ENCODE measurements around the gene TECTA. TPM values are rescaled to one million over a fixed set of nuclear protein-coding genes. Genes with fewer than 3 reads are reported as not detected.

The TECTA gene
- total RNA-seq, 1 donor from 2014 or later = 0.67 TPM

DNA sequence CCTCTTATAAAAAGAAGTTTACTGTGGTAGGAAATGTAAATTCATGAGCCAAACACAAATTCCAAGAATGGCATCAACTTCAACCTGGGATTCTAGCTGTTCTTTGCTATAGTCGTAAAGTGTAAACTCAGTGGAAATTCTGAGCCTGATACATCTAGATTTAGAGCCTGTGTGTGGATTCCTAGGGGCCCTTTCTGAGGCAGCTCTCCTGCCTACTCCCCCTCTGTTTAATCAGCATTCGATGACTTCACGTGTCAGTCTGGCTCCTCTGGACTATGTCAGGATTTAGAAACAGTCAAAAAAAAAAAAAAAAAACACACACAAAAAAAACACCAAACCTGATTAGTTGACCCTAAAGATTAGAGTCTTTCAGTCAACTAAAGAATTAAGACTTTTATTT, 98.5 kb downstream of the TECTA start:
- DNase-seq (ENCODE audit: low read depth) = no peak
- Histone ChIP-seq H3K4me3 (ENCODE audit: low read depth, low read length) (no peak overlapping the region), H3K27me3 (ENCODE audit: control insufficient read depth, insufficient read depth, low read length) (no peaks in the 10 kb centered on the region), H3K36me3 (ENCODE audit: control insufficient read depth, insufficient read depth, low read length) (no peaks in the 10 kb centered on the region)
- TF ChIP-seq, protein P1, sequence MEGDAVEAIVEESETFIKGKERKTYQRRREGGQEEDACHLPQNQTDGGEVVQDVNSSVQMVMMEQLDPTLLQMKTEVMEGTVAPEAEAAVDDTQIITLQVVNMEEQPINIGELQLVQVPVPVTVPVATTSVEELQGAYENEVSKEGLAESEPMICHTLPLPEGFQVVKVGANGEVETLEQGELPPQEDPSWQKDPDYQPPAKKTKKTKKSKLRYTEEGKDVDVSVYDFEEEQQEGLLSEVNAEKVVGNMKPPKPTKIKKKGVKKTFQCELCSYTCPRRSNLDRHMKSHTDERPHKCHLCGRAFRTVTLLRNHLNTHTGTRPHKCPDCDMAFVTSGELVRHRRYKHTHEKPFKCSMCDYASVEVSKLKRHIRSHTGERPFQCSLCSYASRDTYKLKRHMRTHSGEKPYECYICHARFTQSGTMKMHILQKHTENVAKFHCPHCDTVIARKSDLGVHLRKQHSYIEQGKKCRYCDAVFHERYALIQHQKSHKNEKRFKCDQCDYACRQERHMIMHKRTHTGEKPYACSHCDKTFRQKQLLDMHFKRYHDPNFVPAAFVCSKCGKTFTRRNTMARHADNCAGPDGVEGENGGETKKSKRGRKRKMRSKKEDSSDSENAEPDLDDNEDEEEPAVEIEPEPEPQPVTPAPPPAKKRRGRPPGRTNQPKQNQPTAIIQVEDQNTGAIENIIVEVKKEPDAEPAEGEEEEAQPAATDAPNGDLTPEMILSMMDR (IDR thresholded peaks at IDR 0.05; ENCODE audit: insufficient read depth, low read length, poor library complexity, severe bottlenecking) = no peak

DNA sequence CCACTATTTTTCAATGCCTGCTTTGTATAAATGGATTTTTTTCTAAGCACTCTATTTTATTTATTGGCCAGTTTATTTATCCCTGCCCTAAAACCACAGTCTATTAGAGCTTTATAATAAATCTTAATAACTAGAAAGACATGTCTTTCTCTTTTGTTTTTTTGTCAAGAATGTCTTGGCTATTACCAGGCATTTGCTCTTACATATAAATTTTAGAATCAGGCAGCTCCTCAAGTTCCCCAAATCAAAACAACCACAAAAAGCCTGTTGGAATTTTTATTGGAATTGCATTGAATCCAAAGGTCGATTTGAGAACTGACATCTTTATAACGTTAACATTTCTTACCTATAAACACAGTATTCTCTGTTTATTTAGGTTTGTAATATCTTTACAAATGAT, 105.8 kb downstream of the TECTA start:
- Histone ChIP-seq H3K36me3 (ENCODE audit: control insufficient read depth, insufficient read depth, low read length) (no peaks in the 10 kb centered on the region), H3K27me3 (ENCODE audit: control insufficient read depth, insufficient read depth, low read length) (no peaks in the 10 kb centered on the region), H3K4me3 (ENCODE audit: low read depth, low read length) (no peak overlapping the region)
- DNase-seq (ENCODE audit: low read depth) = no peak
- TF ChIP-seq, protein P1 (IDR thresholded peaks at IDR 0.05; ENCODE audit: insufficient read depth, low read length, poor library complexity, severe bottlenecking) = no peak

DNA sequence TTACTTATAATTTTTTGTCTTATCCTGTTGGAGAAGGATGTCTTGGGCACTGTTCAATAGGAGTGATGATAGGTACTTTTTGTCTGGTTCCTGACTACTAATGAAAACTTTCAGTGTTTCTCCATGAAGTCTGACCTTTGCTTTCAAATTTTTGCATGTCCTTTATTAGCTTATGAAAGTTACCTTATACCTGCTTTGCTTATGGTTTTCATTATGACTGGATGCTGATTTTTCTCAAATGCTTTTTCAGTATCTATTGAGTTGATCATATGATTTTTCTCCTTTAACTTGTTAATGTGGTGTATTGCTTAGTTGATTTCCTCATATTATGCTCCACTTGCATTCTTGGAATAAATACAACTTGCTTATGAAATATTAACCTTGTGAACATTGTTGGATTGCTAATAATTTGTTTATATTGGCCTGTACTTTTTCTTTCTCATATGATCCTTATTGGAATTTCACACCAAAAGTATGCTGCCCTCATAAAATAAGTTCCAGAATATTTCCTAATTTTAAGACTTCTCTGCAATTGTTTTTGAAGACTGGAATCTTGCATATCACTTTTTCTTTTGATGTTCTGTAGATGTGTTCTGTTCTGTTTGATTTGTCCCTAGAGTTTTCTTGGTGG, 106.6 kb downstream of the TECTA start:
- H3K4me3 ChIP-seq (ENCODE audit: low read depth, low read length) = no peak overlapping the region
- no peak for DNase-seq (ENCODE audit: low read depth)
- H3K27me3 ChIP-seq (ENCODE audit: control insufficient read depth, insufficient read depth, low read length) = no peaks in the 10 kb centered on the region
- TF ChIP-seq, protein P1 (IDR thresholded peaks at IDR 0.05; ENCODE audit: insufficient read depth, low read length, poor library complexity, severe bottlenecking) = no peak
- no peaks in the 10 kb centered on the region for H3K36me3 ChIP-seq (ENCODE audit: control insufficient read depth, insufficient read depth, low read length)

DNA sequence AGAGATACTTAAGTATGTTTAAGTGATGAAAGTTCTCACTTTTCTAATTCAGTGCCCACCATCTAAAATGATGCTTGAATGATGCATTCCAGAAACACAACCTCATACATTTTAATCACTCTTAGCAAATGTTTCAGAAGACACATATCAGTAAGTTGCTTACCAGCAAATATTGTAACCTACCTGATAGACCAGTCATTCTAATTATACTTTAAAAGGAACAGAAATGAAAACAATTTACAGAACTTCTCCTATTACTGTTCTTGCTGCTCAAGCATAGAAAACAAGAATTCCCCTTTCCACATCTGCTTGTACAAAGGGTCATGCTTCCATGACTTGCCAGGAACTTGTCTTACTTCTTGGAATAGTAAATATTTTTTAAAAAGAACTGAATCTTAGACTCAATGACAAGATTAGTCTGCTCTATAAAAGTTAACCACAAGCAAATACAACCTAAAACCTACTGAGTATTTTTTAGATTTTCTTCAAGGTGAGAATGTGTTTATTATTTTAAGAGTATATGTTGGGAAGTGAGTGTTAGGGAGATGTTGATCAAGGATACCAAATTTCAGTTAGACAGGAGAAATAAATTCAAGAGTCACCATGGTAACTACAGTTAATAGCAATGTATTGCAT, 109.5 kb downstream of the TECTA start:
- Histone ChIP-seq H3K27me3 (ENCODE audit: control insufficient read depth, insufficient read depth, low read length) (no peaks in the 10 kb centered on the region), H3K36me3 (ENCODE audit: control insufficient read depth, insufficient read depth, low read length) (no peaks in the 10 kb centered on the region), H3K4me3 (ENCODE audit: low read depth, low read length) (no peak overlapping the region)
- no peak for DNase-seq (ENCODE audit: low read depth)
- TF ChIP-seq, protein P1 (IDR thresholded peaks at IDR 0.05; ENCODE audit: insufficient read depth, low read length, poor library complexity, severe bottlenecking) = no peak

DNA sequence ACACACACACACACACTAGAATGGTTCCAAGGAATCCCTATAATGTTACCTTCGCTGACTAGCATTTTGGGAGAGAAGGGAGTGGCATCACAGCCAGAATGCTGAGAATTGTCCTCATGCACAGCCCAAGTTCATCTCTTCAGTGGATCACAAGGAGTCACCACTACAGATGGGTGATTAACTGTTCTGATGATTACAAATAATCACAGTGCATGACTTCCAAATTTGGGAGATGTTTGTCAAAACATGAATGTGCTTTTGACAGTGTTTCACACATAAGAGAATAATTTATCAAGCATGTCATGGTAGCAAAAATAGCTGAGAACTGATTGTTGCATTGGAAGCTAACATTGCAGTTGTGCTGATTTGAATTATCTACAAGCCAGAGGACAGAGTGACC, 110.6 kb downstream of the TECTA start:
- Histone ChIP-seq H3K4me3 (ENCODE audit: low read depth, low read length) (no peak overlapping the region), H3K36me3 (ENCODE audit: control insufficient read depth, insufficient read depth, low read length) (no peaks in the 10 kb centered on the region), H3K27me3 (ENCODE audit: control insufficient read depth, insufficient read depth, low read length) (no peaks in the 10 kb centered on the region)
- no peak for DNase-seq (ENCODE audit: low read depth)
- TF ChIP-seq, protein P1 (IDR thresholded peaks at IDR 0.05; ENCODE audit: insufficient read depth, low read length, poor library complexity, severe bottlenecking) = no peak
